Prostate gland (tissue), 2 donors: ENCODE results near the gene UTP25. TPM values are rescaled to one million over a fixed set of nuclear protein-coding genes. Genes with fewer than 3 reads are reported as not detected.
"Not testable (repeated sequence)": the region's sequence is repeated elsewhere in the genome, so short reads cannot be mapped to it uniquely, and the experiment has no call there.

Source experiments
- DNase-seq: peaks from one replicate; pipeline ENCODE4 v3.0.0-alpha.2; 2019; ENCODE audit warnings: low spot score
- H3K27ac ChIP-seq, 2 donors: fragments of 200-600 bp; sonication (generic); 2 replicates each; pipeline ENCODE4 v1.5.1; 2017 to 2019
- H3K27me3 ChIP-seq: fragments of 200-600 bp; sonication (generic); replicated peaks from 2 replicates; pipeline ENCODE4 v1.5.1; 2019; ENCODE audit not compliant: insufficient read depth
- H3K36me3 ChIP-seq, 2 donors: fragments of 200-600 bp; sonication (generic); 1 replicate in 1 of 2; 2 replicates in 1 of 2; pipeline versions ENCODE4 v1.5.1 to v1.8.1; 2017 to 2019
- H3K4me1 ChIP-seq: fragments of 200-600 bp; sonication (generic); replicated peaks from 2 replicates; pipeline ENCODE4 v1.5.1; 2019
- H3K4me3 ChIP-seq, 2 donors: fragments of 200-600 bp; sonication (generic); 2 replicates each; pipeline ENCODE4 v1.5.1; 2017 to 2019
- H3K9me3 ChIP-seq: fragments of 200-600 bp; sonication (generic); 2 replicates; pipeline ENCODE4 v1.5.1; 2017
- POLR2A ChIP-seq: fragments of 450-650 bp; IDR thresholded peaks from one replicate; pipeline ENCODE4 v1.6.1; 2016; ENCODE audit warnings: antibody characterized with exemption, mild to moderate bottlenecking
- POLR2AphosphoS5 ChIP-seq: sonication (generic); formaldehyde crosslinking; IDR thresholded peaks from one replicate; pipeline ENCODE4 v1.6.1; 2017; ENCODE audit warnings: antibody characterized with exemption
- WGBS: methylation state at CpG from one replicate; pipeline ENCODE4 v1.1.5; 2018; 5-methylcytosine and 5-hydroxymethylcytosine counted together
- intact Hi-C: fragments of 100-400 bp; cut with DNase I; formaldehyde crosslinking; loops from one replicate; pipeline ENCODE4 v1.14.2; 2022
- total RNA-seq, 2 donors: library from RNA; depleted of rRNA; stranded (reverse); fragments of >200 nt; gene quantifications; one replicate each; pipeline ENCODE4 v1.1.0, GENCODE V29; 2016
- TF ChIP-seq, protein P1 (sequence below), 4 experiments: fragments of 200-600 bp in 2 of 4; fragments of 450-650 bp in 2 of 4; sonication (generic) in 2 of 4; IDR thresholded peaks; 1 replicate in 3 of 4; 2 replicates in 1 of 4; pipeline ENCODE4 v1.5.1; 2016 to 2019; ENCODE audit warnings: antibody characterized with exemption in 4 of 4, mild to moderate bottlenecking in 2 of 4, moderate library complexity in 2 of 4

Gene UTP25
- total RNA-seq, 2 donors from 2014 or later = 6.0 to 8.1 TPM

DNA sequence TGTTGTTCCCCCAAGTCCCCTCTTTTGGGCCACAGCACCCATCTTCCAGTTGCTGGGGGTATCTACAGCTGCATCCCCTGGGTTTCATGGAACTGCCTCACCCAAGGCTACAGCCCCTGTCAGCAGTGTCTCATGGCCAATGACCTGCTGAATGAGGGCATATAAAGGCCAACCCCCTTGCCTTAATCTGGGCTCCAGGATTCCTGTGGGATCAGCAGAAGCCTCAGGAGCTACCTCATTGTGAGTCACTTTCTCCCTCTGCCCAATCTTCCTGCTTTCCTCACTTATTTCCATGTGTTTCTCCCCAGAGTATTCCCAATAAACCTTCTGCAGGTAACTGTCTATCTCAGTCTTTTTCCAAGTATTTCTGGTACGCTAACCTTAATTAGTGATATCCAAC lies 73.0 kb downstream of the UTP25 start:
- H3K36me3 ChIP-seq = no peaks in the 10 kb centered on the region
- no peak for TF ChIP-seq POLR2A
- TF ChIP-seq, protein P1, sequence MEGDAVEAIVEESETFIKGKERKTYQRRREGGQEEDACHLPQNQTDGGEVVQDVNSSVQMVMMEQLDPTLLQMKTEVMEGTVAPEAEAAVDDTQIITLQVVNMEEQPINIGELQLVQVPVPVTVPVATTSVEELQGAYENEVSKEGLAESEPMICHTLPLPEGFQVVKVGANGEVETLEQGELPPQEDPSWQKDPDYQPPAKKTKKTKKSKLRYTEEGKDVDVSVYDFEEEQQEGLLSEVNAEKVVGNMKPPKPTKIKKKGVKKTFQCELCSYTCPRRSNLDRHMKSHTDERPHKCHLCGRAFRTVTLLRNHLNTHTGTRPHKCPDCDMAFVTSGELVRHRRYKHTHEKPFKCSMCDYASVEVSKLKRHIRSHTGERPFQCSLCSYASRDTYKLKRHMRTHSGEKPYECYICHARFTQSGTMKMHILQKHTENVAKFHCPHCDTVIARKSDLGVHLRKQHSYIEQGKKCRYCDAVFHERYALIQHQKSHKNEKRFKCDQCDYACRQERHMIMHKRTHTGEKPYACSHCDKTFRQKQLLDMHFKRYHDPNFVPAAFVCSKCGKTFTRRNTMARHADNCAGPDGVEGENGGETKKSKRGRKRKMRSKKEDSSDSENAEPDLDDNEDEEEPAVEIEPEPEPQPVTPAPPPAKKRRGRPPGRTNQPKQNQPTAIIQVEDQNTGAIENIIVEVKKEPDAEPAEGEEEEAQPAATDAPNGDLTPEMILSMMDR (IDR thresholded peaks at IDR 0.05) = no peak
- no peak for TF ChIP-seq POLR2AphosphoS5
- H3K27me3 ChIP-seq = no peaks in the 10 kb centered on the region
- intact Hi-C loops = no loop called here
- no peaks in the 10 kb centered on the region for H3K4me1 ChIP-seq
- no peak overlapping the region for H3K27ac ChIP-seq
- 91% methylated on average over 1 of the region's 1 CpG for WGBS
- no peak overlapping the region for H3K4me3 ChIP-seq
- no peaks in the 10 kb centered on the region for H3K9me3 ChIP-seq
- DNase-seq = no peak

DNA sequence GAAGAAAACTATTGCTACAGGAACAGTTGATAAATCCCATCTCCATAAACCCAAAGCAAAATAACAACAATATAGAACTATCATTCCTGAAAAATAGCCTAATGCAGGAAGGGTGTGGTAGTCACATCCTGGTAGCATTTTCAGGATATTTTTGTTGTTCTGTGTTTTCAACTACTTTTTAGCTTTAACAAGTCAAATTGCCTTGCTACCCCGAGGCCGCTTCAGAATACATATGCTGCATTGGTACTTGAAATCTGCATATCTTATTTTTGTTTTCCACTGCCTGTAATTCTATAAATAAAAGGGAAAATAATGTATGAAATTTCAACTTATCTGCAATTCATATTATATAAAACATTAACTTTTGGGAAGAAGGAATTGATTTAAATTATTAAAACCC lies 73.4 kb downstream of the UTP25 start:
- H3K27ac ChIP-seq = no peak overlapping the region
- DNase-seq = no peak
- no peaks in the 10 kb centered on the region for H3K9me3 ChIP-seq
- H3K4me1 ChIP-seq = no peaks in the 10 kb centered on the region
- H3K36me3 ChIP-seq = no peaks in the 10 kb centered on the region
- no peaks in the 10 kb centered on the region for H3K27me3 ChIP-seq
- no peak overlapping the region for H3K4me3 ChIP-seq
- WGBS = 90% methylated on average over 2 of the region's 2 CpGs
- TF ChIP-seq, protein P1 (IDR thresholded peaks at IDR 0.05) = no peak
- TF ChIP-seq POLR2A (no peak), POLR2AphosphoS5 (no peak)
- intact Hi-C loops = no loop called here

DNA sequence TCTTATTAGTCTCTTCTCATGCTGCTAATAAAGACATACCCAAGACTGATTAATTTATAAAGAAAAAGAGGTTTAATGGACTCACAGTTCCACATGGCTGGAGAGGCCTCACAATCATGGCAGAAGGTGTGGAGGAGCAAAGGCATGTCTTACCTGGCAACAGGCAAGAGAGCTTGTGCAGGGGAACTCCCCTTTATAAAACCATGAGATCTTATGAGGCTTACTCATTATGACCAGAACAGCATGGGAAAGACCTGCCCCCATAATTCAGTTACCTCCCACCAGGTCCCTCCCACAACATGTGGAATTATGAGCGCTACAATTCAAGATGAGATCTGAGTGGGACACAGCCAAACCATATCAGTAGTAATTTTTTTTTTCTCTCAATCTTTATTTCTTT lies 77.0 kb downstream of the UTP25 start:
- H3K36me3 ChIP-seq, DNase-seq, H3K4me1 ChIP-seq, H3K4me3 ChIP-seq, H3K27ac ChIP-seq, H3K9me3 ChIP-seq, intact Hi-C loops, H3K27me3 ChIP-seq: not testable (repeated sequence)
- 94% methylated on average over 1 of the region's 1 CpG for whole genome bisulfite sequencing

Other genes with a start within 250 kb of the UTP25 start
- gene CAMK1G, start 244.3 kb upstream of the UTP25 start, total RNA-seq = 1 to 10 TPM in 1 of 2 donors, under 1 TPM in 1; 0.18 to 1.6 TPM
- gene LAMB3, start 175.5 kb upstream of the UTP25 start, total RNA-seq = 10 to 100 TPM; 43.7 to 92.8 TPM
- 10 to 100 TPM; 13.3 to 46.4 TPM for gene G0S2, start 152.6 kb upstream of the UTP25 start, total RNA-seq
- 10 to 100 TPM in 1 of 2 donors, 1 to 10 TPM in 1; 9.3 to 29.1 TPM for gene HSD11B1, start 123.1 kb upstream of the UTP25 start, total RNA-seq
- gene TRAF3IP3, start 71.9 kb upstream of the UTP25 start, total RNA-seq = 1 to 10 TPM in 1 of 2 donors, under 1 TPM in 1; 0.73 to 1.6 TPM
- 1 to 10 TPM; 5.0 to 6.8 TPM for gene C1orf74, start 43.4 kb upstream of the UTP25 start, total RNA-seq
- gene IRF6, start 21.8 kb upstream of the UTP25 start, total RNA-seq = 100 to 1,000 TPM in 1 of 2 donors, 10 to 100 TPM in 1; 59.8 to 118 TPM
- 1 to 10 TPM in 1 of 2 donors, under 1 TPM in 1; 0.41 to 6.0 TPM for gene SYT14, start 110.2 kb downstream of the UTP25 start, total RNA-seq